Activated CD8-positive, alpha-beta T cell treated with anti-CD3 and anti-CD28 coated beads for 36 hours (primary cell): ENCODE results near the gene CPLANE1. TPM values are rescaled to one million over a fixed set of nuclear protein-coding genes. Genes with fewer than 3 reads are reported as not detected.
A peak's percentile ranks its signal among the peaks of the same experiment; 100 is the strongest.

ENCODE experiments used
- ATAC-seq: fragments of 200-7000 bp; cut with Tn5 transposase; one replicate; pipeline ENCODE4 v1.10.0; 2021; ENCODE audit warnings: mild to moderate bottlenecking, moderate library complexity
- CTCF ChIA-PET: fragments of 350-600 bp; sonication (Branson Sonifier 250); formaldehyde crosslinking; loops from one replicate; lab custom pipeline; 2021; ENCODE audit warnings: antibody characterized with exemption; lab: Charles Lee
- POLR2A ChIA-PET: fragments of 350-600 bp; sonication (Branson Sonifier 250); formaldehyde crosslinking; loops from one replicate; lab custom pipeline; 2021; ENCODE audit warnings: antibody characterized with exemption; lab: Charles Lee
- DNase-seq: peaks from one replicate; pipeline ENCODE4 v3.0.0-alpha.2; 2020
- H3K27ac Mint-ChIP-seq: one replicate; pipeline ENCODE4 v1.8.0; 2021; ENCODE audit warnings: mild to moderate bottlenecking, mixed read lengths
- H3K27me3 Mint-ChIP-seq: one replicate; pipeline ENCODE4 v1.8.0; 2021; ENCODE audit warnings: mixed read lengths
- H3K36me3 Mint-ChIP-seq: one replicate; pipeline ENCODE4 v1.8.0; 2021; ENCODE audit warnings: low read depth, mixed read lengths
- H3K4me1 Mint-ChIP-seq: one replicate; pipeline ENCODE4 v1.8.0; 2021; ENCODE audit warnings: low read depth, mixed read lengths
- H3K4me3 Mint-ChIP-seq: one replicate; pipeline ENCODE4 v1.8.0; 2021; ENCODE audit warnings: mild to moderate bottlenecking, moderate library complexity, mixed read lengths
- H3K9me3 Mint-ChIP-seq: one replicate; pipeline ENCODE4 v1.8.0; 2021; ENCODE audit warnings: mixed read lengths
- intact Hi-C: fragments of 100-400 bp; cut with micrococcal nuclease; formaldehyde crosslinking; loops from one replicate; pipeline ENCODE4 v1.10.0; 2022
- total RNA-seq, 2 experiments: library from RNA; stranded (reverse); gene quantifications; one replicate each; pipeline ENCODE4 v1.2.3, GENCODE V29; 2021
- TF ChIP-seq, protein P1 (sequence below): fragments of 200-600 bp; IDR thresholded peaks from one replicate; pipeline ENCODE4 v1.8.0; 2022; ENCODE audit warnings: antibody characterized with exemption, mild to moderate bottlenecking

The CPLANE1 gene
- total RNA-seq, 2 experiments from 2014 or later, result 4.8 to 4.9 TPM

DNA sequence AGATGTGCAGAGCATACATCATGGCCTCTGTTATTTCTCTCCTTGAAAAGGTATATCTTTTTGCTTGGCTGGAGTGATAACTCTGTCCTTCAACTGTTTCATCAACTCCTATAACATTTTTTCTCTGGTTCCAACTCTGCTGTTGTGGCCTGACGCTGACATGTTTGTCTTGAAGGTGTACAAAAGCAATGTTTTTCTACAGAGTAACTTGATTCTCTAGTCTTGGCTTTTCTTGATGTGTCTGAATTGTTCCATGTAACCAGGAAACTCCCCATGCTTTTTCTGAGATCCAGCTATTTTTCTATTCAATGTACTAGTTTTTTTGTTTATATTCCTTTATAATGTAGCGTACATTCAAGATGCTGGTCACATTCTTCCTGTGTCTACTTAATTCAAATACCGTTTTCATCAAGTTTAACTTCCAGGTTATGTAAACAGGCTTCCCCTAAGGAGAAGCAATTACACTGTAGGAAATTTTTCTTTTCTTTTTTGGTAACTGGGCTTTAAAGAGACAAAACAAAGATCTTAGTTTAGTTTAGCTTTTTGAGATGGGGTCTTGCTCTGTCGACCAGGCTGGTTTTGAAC lies 6.7 kb upstream of the CPLANE1 start:
- H3K4me3 Mint-ChIP-seq, result no peak overlapping the region
- peaks cover 6% of the 10 kb centered on the region for H3K9me3 Mint-ChIP-seq
- ChIA-PET CTCF (no interaction called here), POLR2A (interaction anchor here (1.0 kb wide), 1 partner anchor 9 kb away, joined by 3 read pairs; no protein-coding TSS in a partner anchor)
- TF ChIP-seq, protein P1, sequence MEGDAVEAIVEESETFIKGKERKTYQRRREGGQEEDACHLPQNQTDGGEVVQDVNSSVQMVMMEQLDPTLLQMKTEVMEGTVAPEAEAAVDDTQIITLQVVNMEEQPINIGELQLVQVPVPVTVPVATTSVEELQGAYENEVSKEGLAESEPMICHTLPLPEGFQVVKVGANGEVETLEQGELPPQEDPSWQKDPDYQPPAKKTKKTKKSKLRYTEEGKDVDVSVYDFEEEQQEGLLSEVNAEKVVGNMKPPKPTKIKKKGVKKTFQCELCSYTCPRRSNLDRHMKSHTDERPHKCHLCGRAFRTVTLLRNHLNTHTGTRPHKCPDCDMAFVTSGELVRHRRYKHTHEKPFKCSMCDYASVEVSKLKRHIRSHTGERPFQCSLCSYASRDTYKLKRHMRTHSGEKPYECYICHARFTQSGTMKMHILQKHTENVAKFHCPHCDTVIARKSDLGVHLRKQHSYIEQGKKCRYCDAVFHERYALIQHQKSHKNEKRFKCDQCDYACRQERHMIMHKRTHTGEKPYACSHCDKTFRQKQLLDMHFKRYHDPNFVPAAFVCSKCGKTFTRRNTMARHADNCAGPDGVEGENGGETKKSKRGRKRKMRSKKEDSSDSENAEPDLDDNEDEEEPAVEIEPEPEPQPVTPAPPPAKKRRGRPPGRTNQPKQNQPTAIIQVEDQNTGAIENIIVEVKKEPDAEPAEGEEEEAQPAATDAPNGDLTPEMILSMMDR, result no peak
- ATAC-seq (no peak), DNase-seq (no peak)
- H3K27me3 Mint-ChIP-seq, result no peaks in the 10 kb centered on the region
- H3K27ac Mint-ChIP-seq, result no peak overlapping the region
- peaks cover 2% of the 10 kb centered on the region for H3K4me1 Mint-ChIP-seq
- no peaks in the 10 kb centered on the region for H3K36me3 Mint-ChIP-seq
- intact Hi-C loops, result no loop called here

DNA sequence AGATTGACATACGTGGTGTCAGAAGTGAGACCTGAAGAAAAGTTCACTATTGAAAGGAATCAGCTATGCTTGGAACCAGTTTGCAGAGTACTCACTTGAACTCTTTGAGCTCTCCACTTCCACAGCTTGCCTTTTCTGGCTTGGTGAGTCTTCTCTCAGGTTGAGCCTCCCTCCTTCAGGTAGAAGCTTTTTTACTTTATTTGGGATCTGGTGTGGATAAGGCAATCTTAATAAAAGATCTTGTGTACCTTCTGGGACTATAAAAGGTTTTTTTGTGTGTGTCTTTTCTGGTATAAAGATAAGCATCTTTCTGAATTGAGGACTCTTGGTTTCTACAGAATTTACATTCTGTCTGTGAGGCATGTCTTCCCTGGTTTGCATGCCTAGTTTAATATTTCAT lies 5.4 kb upstream of the CPLANE1 start:
- DNase-seq, result no peak
- Mint-ChIP-seq H3K27ac (no peak overlapping the region), H3K4me1 (peaks cover 2% of the 10 kb centered on the region), H3K4me3 (no peak overlapping the region), H3K36me3 (no peaks in the 10 kb centered on the region), H3K27me3 (no peaks in the 10 kb centered on the region), H3K9me3 (peaks cover 6% of the 10 kb centered on the region)
- CTCF ChIA-PET, result no interaction called here
- POLR2A ChIA-PET, result no interaction called here
- no peak for ATAC-seq
- intact Hi-C loops, result no loop called here
- TF ChIP-seq, protein P1, result no peak

DNA sequence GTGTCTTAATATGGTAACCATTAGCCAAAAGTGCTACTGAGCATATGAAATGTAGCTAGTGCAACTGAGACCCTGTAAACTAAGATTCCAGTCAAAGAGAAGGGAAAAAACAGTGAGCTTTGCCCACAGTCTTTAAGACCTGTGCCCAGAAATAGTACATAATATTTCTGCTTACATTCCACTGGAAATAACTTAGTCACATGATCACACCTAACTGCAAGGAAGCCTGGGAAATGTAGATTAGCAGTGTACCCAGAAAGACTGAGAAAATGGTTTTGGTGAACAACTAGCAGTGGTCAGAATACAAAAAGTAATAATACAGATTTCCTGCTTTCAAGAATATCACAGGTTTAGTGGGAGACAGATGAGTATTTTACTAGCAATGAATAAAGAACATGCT lies 2.5 kb upstream of the CPLANE1 start:
- peaks cover 11% of the 10 kb centered on the region for H3K4me1 Mint-ChIP-seq
- intact Hi-C loops, result no loop called here
- H3K9me3 Mint-ChIP-seq, result peaks cover 4% of the 10 kb centered on the region
- ATAC-seq (no peak), DNase-seq (no peak)
- POLR2A ChIA-PET, result no interaction called here
- CTCF ChIA-PET, result no interaction called here
- H3K36me3 Mint-ChIP-seq, result no peaks in the 10 kb centered on the region
- TF ChIP-seq, protein P1, result no peak
- H3K27me3 Mint-ChIP-seq, result no peaks in the 10 kb centered on the region
- no peak overlapping the region for H3K27ac Mint-ChIP-seq
- no peak overlapping the region for H3K4me3 Mint-ChIP-seq

DNA sequence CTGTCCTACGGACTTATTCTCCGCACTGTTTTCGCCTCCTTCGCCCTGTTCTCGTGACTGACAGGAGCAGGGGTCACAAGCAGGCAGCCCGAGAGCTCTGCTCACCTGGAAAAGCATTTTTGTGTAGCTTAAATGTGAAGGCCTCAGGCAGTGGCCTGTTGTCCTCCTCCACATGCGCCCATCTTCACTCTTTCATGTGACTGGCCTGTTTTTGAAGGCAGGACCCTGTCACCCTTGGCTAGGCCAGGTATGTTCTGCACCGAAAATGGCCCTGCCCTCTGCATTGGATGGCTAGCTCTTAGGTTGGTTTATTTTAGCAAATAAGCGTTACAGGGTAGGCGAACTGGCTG lies 614 bp upstream of the CPLANE1 start:
- TF ChIP-seq, protein P1, result no peak
- Mint-ChIP-seq H3K36me3 (no peaks in the 10 kb centered on the region), H3K27me3 (no peaks in the 10 kb centered on the region), H3K4me1 (peaks cover 13% of the 10 kb centered on the region), H3K27ac (peak overlapping the region; percentile 68), H3K4me3 (peak overlapping the region; percentile 77), H3K9me3 (peaks cover 4% of the 10 kb centered on the region)
- CTCF ChIA-PET, result no interaction called here
- ATAC-seq, result no peak
- DNase-seq, result no peak
- POLR2A ChIA-PET, result interaction anchor here (1.1 kb wide), 1 partner anchor 121 kb away, joined by 3 read pairs; the partner anchor contains the start of gene NUP155
- intact Hi-C loops, result no loop called here

DNA sequence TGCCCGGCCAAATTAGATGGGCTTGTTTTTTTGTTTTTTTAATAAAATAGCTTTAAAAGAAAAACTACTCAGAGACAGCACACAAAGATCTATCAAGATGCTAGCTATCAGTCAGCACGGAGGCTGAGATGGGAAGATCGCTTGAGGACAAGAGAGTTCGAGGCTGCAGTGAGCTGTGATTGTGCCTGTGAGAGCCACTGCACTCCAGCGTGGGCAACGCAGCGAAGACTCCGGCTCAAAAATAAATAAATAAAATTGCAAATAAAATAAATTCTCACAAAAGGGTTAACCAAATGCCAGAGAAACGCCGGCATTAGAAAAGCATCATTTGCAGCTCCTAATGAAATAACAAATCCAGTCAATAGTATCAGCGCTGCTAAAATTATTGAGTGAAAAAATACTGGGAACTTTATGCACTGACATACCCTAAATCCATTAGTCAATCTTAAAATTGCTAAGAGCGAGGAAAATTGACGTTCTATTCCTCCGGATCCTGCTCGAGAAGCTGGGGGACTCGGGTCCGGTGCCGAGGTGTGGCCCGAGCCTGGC lies 681 bp downstream of the CPLANE1 start:
- POLR2A ChIA-PET, result interaction anchor here (0.9 to 1.2 kb wide), 2 partner anchors 8 to 137 kb away, joined by 3 read pairs; no protein-coding TSS in a partner anchor
- no peaks in the 10 kb centered on the region for H3K27me3 Mint-ChIP-seq
- H3K4me1 Mint-ChIP-seq, result peaks cover 13% of the 10 kb centered on the region
- no peaks in the 10 kb centered on the region for H3K36me3 Mint-ChIP-seq
- DNase-seq (peak; percentile 30), ATAC-seq (no peak)
- peak overlapping the region; percentile 63 for H3K27ac Mint-ChIP-seq
- no peaks in the 10 kb centered on the region for H3K9me3 Mint-ChIP-seq
- peak overlapping the region; percentile 77 for H3K4me3 Mint-ChIP-seq
- TF ChIP-seq, protein P1, result no peak
- intact Hi-C loops, result no loop called here
- CTCF ChIA-PET, result interaction anchor here (0.9 to 1.2 kb wide), 2 partner anchors 11 to 475 kb away, joined by 3 read pairs; no protein-coding TSS in a partner anchor
